GM12891 (cell line): Measurements from ENCODE around the gene ROR1.

Experiments used
- DNase-seq: peaks from one replicate; pipeline ENCODE4 v3.0.0; 2011; ENCODE audit warnings: low spot score; ENCODE audit not compliant: insufficient read length
- FAIRE-seq: peaks from 2 replicates; lab custom pipeline; 2011; peaks lifted over from hg19 to GRCh38; lab: Jason Lieb, UNC
- PAX5 ChIP-seq: IDR thresholded peaks from 2 replicates; pipeline ENCODE4 v1.6.1; 2011; ENCODE audit warnings: low read length, moderate library complexity, mild to moderate bottlenecking; ENCODE audit not compliant: insufficient read depth, severe bottlenecking
- POLR2A ChIP-seq: IDR thresholded peaks from 2 replicates; pipeline ENCODE4 v1.6.1; 2011; ENCODE audit warnings: low read depth, low read length, control low read depth
- POLR2AphosphoS5 ChIP-seq: IDR thresholded peaks from 2 replicates; pipeline ENCODE4 v1.6.1; 2011; ENCODE audit warnings: low read depth, low read length, control low read depth
- POU2F2 ChIP-seq: IDR thresholded peaks from 2 replicates; pipeline ENCODE4 v1.6.1; 2011; ENCODE audit warnings: low read depth, mild to moderate bottlenecking, control low read depth, low read length, moderate library complexity
- SPI1 ChIP-seq: IDR thresholded peaks from 2 replicates; pipeline ENCODE4 v1.6.1; 2011; ENCODE audit warnings: low read depth, low read length, control low read depth
- TAF1 ChIP-seq: IDR thresholded peaks from 2 replicates; pipeline ENCODE4 v1.6.1; 2011; ENCODE audit warnings: low read depth, low read length, control low read depth

Gene ROR1

GRCh38 chr1:64062529-64062928, 288.7 kb downstream of the ROR1 start:
- DNase-seq (no peak), FAIRE-seq (no peak)
- TF ChIP-seq PAX5 (no peak), POLR2A (no peak), SPI1 (no peak)

DNA sequence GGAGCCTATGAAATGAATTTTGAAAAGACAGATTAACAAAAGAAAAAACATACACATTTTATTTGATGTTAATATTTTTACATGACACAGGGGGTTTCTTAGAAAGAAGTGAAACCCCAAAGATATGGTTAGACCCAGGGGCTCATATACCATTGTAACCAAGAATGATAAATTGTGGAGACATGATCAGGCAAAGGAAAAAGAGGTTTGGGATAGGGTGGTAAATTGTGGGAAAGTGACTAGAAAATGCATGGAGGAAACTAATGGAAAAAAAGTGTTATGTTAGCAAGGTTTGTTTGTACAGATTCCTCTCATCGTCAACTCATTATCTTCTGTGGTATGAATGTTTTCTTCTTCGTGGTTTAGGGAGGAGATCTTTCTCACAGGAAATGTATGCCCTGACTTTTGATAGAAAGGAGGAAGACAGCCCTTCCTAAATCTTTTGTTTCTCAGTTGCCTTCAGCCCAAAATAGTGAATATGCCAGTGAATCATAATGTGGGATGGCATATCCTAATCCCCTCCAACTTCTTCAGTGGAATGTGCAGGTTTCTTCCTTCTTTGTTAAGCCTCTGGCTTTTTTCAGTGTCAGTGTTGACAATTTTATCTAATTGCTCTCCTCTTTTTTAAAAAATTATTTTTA, 289.2 kb downstream of the ROR1 start:
- no peak for FAIRE-seq
- TF ChIP-seq POLR2AphosphoS5 (no peak), SPI1 (no peak), POLR2A (no peak), POU2F2 (no peak), PAX5 (no peak), TAF1 (no peak)
- DNase-seq: no peak

GRCh38 chr1:64065571-64065970, 291.8 kb downstream of the ROR1 start:
- DNase-seq: no peak
- FAIRE-seq: no peak

DNA sequence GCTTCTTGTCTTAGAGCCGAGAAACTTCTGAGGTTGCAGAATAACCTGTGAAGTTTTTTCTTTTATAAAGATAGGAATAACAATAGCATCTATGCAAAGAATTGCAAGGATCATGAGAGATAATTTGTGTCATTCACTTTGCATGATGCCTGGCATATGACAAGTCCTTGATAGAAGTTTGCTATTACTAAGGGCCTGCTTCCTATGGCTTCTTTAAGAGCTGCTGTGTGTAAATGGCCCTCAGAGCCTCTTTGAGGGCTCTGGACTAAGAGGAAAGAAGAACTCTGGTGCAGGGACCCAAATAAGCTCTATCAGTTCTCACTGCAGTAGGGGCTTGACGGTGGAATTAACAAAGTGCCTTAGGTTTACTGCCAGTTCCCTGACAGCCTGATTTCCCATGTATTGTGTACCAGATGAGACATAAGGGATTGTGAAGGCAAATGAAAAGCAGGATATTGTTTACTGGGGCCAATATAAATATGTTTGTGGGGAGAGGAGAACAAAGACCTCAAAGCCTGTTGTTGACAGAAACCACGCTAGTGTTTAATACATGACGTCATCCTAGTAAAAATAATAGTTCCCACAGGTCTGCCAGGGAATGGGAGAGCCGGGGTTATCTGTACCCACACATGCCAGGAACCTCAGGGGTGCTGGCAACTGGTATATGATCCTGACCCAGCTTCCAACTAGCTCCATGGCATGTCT, 298.4 kb downstream of the ROR1 start:
- no peak for FAIRE-seq
- no peak for DNase-seq
- no peak for TF ChIP-seq POLR2A
- TF ChIP-seq POU2F2: no peak
- TF ChIP-seq POLR2AphosphoS5: no peak
- no peak for TF ChIP-seq TAF1
- TF ChIP-seq PAX5: no peak
- TF ChIP-seq SPI1: no peak

More at GRCh38 chr1:64065571-64065970, 291.8 kb downstream of the ROR1 start:
- no peak for TF ChIP-seq SPI1
- no peak for TF ChIP-seq TAF1
- no peak for TF ChIP-seq PAX5
- TF ChIP-seq POLR2A: no peak
- no peak for TF ChIP-seq POLR2AphosphoS5
- TF ChIP-seq POU2F2: no peak

GRCh38 chr1:64073705-64074104, 299.9 kb downstream of the ROR1 start:
- no peak for FAIRE-seq
- TF ChIP-seq PAX5: no peak
- TF ChIP-seq POLR2A: no peak
- no peak for TF ChIP-seq POLR2AphosphoS5
- no peak for TF ChIP-seq TAF1
- no peak for TF ChIP-seq POU2F2
- no peak for TF ChIP-seq SPI1
- DNase-seq: no peak

DNA sequence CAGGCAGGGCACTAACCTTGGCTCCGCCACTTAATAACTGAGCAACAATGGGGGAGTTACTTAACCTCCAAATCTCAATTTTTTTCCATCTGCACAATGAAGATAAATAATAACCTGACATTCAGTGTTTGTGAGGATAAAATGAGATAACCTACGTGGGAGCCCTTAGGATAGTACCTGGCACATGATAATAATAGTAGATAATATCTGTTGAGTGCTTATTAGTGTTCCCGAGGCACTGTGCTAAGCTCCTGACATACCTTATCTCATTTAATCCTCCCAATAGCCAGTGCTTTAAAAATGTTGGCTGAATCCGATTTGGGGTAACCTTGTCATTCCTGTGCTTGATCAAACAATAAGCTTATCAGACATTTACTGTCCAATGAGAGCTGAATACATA, 300.9 kb downstream of the ROR1 start:
- FAIRE-seq (no peak), DNase-seq (no peak)
- TF ChIP-seq TAF1: no peak
- TF ChIP-seq SPI1: no peak
- TF ChIP-seq POU2F2: no peak
- no peak for TF ChIP-seq POLR2AphosphoS5
- no peak for TF ChIP-seq POLR2A
- TF ChIP-seq PAX5: no peak

GRCh38 chr1:64077281-64077940, 303.6 kb downstream of the ROR1 start:
- TF ChIP-seq SPI1 (no peak), POLR2A (no peak), TAF1 (no peak), PAX5 (no peak), POU2F2 (no peak), POLR2AphosphoS5 (no peak)
- FAIRE-seq (no peak), DNase-seq (no peak)

DNA sequence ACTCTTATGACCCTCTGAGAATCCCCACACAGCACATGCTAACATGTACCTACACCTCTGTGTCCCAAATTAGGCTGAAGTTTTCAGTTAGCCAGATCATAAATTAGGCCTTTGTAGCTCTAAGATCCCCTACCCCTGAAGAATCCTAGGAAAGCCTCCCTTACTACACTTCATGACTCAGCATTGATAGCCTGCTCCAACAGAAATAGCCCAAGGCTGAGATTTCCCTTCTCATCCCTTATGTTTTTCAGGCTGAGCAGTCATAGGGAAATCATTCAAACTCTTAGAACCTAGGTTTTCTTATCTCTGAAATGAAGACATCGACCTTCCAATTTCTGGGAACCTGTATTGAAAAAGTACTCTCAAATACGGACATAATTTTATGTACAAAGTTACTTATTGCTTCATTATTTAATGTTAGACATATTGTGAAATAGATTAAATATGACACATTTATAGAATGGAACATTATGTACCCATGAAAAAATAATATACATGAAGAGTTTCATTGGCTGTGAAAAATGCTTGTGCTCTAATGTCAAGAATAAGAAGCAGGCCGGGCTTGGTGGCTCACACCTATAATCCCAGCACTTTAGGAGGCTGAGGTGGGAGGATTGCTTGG, 307.2 kb downstream of the ROR1 start:
- DNase-seq (no peak), FAIRE-seq (no peak)
- no peak for TF ChIP-seq SPI1
- TF ChIP-seq POLR2A: no peak
- no peak for TF ChIP-seq POLR2AphosphoS5
- TF ChIP-seq POU2F2: no peak
- TF ChIP-seq PAX5: no peak
- TF ChIP-seq TAF1: no peak

DNA sequence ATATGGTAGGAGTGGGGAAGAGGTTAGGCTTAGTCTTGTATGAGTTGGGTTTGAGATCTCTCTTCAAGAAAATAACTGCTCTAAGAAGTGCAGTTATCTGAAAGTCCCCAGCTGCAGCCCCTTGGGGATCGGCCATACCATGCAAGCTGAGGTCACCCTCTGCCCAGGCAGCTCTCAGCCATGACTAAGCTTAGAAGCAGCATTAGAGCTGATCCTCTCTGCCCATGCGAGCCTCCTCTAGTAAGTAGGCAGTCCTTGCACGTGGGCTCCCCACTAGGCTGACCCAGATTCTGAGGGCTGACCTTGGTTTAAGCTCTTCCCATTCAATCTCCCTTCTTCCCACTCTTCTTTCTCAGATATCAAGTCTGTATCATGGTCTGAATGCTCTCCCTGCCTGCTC, 308.6 kb downstream of the ROR1 start:
- no peak for TF ChIP-seq PAX5
- no peak for TF ChIP-seq POU2F2
- TF ChIP-seq POLR2A: no peak
- TF ChIP-seq POLR2AphosphoS5: no peak
- TF ChIP-seq SPI1: no peak
- TF ChIP-seq TAF1: no peak
- DNase-seq (no peak), FAIRE-seq (no peak)

- FAIRE-seq (no peak), DNase-seq (no peak)
- TF ChIP-seq POLR2A (no peak), TAF1 (no peak), POLR2AphosphoS5 (no peak), POU2F2 (no peak), PAX5 (no peak), SPI1 (no peak)
These were observed 310.6 kb downstream of the ROR1 start for GRCh38 chr1:64084451-64084850.
